IPS DF 4.7 (cell line): ENCODE measurements around the gene PPP1R3A.
"Not testable (repeated sequence)": the region's sequence is repeated elsewhere in the genome, so short reads cannot be mapped to it uniquely, and the experiment has no call there.

Experiments used
- DNase-seq: peaks from one replicate; pipeline ENCODE4 v3.0.0-alpha.2; 2013; ENCODE audit warnings: low spot score; ENCODE audit errors: extremely low read depth

Gene PPP1R3A, protein sequence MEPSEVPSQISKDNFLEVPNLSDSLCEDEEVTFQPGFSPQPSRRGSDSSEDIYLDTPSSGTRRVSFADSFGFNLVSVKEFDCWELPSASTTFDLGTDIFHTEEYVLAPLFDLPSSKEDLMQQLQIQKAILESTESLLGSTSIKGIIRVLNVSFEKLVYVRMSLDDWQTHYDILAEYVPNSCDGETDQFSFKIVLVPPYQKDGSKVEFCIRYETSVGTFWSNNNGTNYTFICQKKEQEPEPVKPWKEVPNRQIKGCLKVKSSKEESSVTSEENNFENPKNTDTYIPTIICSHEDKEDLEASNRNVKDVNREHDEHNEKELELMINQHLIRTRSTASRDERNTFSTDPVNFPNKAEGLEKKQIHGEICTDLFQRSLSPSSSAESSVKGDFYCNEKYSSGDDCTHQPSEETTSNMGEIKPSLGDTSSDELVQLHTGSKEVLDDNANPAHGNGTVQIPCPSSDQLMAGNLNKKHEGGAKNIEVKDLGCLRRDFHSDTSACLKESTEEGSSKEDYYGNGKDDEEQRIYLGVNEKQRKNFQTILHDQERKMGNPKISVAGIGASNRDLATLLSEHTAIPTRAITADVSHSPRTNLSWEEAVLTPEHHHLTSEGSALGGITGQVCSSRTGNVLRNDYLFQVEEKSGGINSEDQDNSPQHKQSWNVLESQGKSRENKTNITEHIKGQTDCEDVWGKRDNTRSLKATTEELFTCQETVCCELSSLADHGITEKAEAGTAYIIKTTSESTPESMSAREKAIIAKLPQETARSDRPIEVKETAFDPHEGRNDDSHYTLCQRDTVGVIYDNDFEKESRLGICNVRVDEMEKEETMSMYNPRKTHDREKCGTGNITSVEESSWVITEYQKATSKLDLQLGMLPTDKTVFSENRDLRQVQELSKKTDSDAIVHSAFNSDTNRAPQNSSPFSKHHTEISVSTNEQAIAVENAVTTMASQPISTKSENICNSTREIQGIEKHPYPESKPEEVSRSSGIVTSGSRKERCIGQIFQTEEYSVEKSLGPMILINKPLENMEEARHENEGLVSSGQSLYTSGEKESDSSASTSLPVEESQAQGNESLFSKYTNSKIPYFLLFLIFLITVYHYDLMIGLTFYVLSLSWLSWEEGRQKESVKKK

DNA sequence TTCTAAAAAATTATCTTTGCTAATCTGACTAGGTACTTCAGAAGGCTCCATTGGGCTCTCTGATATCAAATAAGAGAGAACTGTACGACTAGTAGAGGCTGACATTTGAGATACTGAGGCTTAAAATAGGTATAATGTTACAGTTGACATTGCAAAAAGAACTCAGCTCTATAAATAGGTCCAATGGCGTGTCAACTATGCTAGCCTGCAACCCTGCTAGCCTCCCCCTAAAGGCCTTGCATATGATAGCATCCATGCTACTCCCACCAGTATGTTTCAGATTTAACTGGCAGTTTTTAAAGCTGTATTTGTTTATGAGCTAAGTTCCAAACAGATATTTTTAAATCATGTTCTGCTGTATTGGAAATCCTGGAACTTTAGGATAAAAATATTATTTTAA is at the start of gene PPP1R3A:
Gene PPP1R3A, minus strand, starts transcription at position 64 of the 400 bp plus-strand sequence. Its CDS starts 13 bp downstream, at position 51.
- DNase-seq: no peak

DNA sequence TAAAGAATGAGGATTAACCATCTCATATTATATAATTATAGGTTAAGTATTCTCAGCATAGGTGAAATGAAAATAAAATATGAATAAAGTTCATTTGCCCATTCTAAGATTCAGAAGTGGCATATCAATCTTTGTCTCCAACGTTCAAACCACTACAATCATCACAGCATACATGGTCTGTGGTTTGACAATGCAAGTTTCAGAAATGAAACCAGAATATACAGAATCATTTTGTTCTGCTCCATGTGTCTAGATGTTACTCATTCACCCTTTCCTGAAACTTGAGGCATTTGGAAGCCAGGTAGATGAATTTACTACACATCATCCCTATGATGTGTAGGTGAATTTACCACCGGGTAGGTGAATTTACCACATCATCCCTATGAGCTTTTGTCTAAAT is 44.5 kb upstream of the PPP1R3A start:
- no peak for DNase-seq

DNA sequence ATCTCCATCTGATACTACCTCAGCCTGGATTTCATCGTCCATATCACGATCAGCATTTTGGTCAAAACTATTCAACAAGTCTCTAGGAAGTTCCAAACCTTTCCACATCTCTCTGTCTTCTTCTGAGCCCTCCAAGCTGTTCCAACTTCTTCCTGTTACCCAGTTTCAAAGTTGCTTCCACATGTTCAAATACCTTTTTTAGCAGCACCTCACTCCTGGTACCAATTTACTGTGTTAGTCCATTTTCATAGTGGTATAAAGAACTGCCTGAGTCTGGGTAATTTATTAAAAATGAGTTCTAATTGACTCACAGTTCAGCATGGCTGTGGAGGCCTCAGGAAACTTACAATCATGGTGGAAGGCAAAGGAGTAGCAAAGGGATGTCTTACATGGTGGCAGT is 41.1 kb upstream of the PPP1R3A start:
- DNase-seq: no peak

DNA sequence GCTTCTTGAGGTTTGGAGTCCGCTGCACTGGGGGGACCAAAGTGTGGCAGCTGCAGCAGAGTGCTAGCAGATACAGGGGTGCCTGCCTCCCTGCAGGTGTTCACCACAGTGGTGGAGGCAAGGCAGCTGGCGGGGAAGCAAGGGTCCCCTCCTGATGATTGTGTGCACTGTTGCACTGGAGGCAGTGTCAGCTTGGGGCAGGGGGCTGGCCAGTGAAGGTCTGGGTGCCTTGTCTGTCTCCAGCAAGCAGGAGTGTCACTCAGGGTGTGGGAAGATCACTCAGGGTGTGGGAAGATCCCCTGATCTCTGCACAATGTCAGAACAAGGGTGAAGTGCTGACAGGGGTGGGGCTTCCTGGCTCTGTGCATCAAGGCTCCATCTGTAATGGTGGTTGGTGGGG is 36.3 kb upstream of the PPP1R3A start:
- no peak for DNase-seq

DNA sequence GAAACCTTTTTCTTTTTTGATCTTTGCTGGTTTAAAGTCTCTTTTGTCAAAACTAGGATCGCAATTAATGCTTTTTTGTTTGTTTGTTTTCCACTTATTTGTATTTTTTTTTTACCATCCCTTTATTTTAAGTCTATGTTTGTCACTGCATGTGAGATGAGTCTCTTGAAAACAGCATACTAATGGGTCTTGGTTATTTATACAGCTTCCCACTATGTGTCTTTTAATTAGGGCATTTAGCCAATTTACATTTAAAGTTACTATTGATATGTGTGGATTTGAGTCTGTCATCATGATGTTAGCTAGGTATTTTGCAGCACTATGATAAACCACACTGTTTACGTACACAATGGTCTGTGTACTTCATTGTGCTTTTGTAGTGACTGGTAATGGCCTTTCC is 34.7 kb upstream of the PPP1R3A start:
- DNase-seq: no peak

DNA sequence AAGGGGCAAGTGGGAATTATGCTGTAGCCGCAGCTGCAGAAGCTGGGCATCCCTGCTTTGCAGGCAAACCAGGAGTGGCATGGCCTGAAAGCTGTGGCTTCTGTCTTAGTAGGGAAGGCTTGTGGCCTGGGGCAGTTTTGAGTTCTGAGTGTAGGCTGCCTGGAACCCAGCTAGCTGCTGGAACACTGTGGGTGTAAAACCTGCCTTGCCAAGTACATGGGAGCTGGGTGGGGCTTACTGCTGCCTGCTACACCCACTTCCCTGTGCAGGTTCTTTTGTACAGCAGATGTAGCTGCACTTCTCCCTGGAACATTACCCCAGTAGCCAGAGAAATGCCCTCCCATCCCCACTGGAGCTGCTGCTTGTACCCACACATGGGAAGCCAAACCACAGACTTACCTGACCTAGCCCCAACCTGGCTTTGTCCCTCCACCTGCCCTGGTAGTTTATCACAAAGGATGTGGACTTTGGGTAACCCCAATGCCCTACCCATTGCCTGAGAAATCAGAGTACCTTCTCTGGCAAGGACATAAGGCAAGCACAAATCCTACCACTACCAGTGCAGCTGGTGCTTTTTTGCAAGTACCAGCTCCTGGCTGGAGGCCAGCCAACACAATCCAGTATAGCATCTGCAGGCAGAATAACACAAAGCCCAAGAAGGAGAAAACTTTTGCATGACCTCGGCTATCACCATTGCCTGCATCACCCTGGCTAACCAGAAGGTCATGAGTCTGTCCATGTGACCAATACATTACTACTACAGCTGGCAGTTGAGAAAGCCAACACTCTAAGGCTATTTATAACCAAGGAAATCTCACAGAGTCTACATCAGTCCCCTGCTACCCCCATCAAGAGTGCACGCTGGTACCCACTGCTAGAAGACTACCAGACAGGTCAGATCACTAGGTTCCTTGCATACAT is 26.5 kb upstream of the PPP1R3A start:
- no peak for DNase-seq

DNA sequence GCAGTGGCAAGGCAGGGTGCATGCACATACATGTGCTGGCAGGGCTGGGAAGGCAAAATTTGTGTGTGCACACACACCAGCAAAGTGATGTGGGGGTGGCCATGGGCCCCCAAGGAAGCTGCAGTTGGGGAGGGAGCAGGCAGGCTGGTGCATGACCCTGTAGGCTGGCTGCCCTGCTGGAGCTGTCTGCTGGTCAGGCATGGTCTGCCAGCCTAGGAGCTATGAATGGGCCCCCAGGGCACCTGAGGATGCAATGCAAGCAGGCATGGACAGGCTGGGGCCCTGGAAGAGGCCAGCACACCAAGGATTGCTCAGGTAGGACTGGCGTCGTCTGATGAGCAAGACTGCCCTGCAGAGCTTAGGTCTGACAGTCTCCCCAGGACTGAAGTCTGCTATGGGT is 18.2 kb upstream of the PPP1R3A start:
- no peak for DNase-seq

DNA sequence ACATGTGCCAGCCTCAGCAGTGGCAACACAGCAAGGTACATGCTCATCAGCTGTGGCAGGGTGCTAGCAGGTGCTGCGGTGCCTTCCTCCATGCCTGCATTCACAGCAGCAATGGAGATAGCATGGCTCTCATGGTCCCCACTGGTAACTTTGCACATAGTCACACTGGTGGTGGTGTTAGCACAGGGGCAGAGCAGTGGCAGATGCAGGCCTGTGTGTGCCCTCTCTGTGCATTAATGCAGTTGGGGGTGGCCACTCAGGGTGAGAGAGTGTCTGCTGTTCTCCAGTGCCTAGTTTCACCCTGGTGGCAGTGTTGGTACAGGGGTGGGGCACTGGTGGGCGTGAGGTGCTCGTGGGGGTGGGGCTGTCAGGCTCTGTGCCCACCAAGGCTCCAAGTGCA is 17.7 kb upstream of the PPP1R3A start:
- DNase-seq: no peak

DNA sequence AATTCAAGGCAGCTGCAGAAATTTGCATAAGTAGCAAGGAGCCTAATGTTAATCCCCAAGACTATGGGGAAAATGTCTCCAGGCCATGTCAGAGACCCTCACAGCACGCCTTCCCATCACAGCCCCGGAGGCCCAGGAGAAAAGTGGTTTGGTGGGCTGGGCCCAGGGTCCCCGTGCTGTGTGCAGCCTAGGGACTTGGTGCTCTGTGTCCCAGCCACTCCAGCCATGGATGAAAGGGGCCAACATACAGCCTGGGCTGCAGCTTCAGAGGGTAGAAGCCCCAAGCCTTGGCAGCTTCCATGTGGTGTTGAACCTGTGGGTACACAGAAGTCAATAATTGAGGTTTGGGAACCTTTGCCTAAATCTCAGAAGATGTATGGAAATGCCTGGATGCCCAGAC is 10.6 kb upstream of the PPP1R3A start:
- not testable (repeated sequence) for DNase-seq

DNA sequence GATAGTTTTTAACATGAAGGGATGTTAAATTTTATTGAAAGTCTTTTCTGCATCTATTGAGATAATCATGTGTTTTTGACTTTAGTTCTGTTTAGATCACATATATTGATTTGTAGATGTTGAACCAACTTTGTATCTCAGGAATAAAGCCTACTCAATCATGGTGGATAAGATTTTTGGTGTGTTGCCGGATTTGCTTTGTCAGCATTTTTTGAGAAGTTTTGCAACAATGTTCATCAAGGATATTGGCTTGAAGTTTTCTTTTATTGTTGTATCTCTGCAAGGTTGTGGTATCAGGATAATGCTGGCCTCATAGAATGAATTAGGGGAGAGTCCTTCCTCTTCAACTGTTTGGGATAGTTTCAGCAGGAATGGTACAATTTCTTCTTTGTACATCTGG is 9.3 kb upstream of the PPP1R3A start:
- no peak for DNase-seq

DNA sequence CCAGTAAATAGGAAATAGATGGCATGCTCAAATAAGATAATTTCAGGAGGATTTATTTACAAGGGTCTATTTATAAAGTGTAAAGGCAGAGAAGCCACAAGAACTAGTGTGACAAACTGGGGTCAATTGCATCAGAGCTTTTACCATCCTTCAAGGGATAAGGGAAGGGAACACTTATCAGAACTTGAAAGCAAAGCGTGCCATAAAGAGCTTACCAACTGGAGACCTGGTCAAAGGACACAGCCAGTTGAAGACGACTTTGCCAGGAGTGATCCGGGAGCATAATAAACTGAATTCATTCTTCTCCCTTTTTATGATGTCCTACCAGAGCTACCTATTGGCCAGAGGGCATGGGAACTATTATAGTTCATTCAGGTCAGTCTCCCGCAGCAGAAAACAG is 3.2 kb upstream of the PPP1R3A start:
- no peak for DNase-seq

DNA sequence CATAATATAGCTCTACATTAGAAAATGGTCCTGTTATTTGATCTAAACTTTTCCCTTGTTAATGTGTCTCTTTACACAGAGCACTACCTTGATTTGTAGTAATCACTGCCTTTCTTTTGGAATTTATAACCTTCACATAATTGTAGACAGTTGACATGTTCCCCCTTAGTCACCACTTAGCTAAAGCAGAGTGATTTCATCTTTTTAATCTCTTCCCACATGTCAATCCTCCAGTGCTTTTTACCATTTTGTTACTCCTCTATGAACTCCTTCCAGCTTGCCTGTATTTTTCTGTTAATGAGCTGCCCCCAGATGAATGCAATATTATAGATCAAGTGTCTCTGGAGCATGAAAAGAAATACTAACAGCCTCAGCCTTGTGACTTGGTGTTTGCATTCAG is 2.6 kb upstream of the PPP1R3A start:
- DNase-seq: no peak

DNA sequence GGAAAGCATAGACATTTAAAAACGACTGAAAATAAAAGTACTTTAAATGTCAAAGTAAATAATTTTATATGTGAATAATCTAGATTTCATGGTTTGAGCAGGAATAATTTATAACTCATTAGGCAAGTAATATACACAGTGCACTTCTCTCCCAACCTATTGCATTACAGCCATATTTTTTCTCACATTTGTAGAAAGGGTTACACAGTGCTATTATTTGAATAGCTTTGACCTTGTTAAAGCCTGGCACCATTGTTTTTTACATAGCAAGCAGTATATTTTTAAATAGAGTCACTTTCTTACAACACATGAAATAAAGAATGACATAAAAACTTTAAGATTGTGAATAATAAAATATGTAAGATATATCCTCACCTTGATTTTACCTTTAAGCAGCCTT is 969 bp downstream of the PPP1R3A start:
- no peak for DNase-seq

DNA sequence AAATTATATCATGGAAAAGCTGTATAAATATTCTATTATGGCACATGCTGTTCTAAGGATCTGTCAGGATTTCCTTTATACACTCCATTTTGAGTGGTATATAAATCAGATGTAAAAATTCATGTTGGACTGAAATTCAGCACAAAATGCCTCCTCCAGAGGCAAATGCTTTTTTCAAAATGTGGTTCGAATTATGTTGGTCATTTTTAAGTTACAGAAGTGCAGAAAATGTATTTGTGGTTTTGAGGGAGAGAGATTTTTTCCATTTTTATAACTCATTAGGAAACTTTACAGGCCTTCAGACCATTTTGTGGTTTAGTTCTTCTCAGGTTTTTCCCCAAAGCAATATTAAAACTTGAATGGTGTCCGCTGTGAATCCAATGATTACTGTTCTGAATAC is 2.9 kb downstream of the PPP1R3A start:
- DNase-seq: no peak

DNA sequence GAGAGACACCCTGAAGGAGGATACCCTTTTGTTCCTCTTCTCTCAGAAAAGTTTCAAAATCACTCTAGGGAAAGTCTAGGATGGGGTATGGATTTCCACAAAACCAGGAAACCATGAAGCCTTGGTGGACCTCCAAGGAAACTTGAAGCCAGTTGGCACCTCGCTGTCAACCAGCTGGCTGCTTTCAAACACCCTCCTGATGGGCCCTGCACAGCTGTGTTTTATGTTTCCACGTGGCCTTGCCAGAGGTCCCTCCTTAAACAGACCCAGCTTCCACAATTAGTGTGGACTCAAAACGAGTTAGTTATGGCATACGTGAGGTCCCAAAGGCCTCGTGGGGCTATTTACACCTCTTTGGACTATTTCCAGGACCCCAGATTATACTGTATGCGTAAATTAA is 5.9 kb downstream of the PPP1R3A start:
- no peak for DNase-seq

DNA sequence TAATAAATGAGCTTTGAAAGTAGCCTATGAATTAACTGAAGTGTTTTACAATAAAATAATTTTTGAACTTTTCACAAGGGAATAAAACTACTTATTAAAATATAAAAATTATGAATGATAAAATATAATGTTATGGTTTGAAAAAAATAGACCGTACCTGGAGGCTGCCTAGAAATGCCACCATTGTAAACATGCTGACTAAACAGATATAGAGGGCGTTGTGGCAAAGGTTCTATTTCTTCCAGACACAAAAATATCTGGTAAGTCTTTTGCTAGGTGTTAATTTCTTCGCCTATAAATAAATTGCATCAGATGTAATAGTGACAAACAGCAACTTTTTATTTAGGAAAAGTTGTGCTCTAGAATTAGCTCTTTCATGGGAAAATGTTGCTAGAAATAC is 11.2 kb downstream of the PPP1R3A start:
- no peak for DNase-seq

DNA sequence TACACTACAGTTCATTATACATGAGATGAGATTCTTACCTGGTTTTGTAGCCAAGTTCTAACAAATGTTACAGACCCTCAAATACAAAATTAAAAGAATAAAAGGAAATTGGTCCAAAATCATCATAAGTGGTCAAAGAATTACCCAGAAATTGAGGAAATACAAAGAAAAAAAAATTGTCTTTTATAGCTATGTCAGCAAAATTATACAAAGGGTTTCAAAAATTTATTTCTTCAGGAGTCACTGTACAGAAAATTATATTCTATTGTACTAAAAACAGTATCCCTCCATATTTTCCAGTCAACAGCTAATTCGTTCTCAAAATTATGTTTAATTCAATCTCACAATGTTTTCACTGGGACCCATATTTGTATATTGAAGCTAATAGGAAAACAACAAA is 14.3 kb downstream of the PPP1R3A start:
- no peak for DNase-seq

DNA sequence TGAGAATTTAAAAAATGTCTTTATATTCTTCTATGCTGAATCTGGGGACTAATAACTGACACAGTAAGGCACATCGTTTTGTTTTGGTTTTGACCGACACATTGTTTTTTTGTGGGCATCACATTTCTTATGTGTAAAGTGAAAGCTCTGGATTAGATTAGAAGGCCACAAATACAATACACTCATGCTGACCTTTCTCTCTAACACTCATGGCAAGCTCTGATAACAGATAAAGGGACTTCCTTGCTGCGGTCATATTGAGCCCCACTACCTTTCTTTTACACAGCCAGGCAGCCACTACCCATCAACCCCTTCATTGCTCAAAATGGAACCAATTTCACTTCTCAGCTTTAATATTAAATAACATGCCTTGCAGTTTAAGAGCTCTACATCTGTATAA is 26.0 kb downstream of the PPP1R3A start:
- no peak for DNase-seq

DNA sequence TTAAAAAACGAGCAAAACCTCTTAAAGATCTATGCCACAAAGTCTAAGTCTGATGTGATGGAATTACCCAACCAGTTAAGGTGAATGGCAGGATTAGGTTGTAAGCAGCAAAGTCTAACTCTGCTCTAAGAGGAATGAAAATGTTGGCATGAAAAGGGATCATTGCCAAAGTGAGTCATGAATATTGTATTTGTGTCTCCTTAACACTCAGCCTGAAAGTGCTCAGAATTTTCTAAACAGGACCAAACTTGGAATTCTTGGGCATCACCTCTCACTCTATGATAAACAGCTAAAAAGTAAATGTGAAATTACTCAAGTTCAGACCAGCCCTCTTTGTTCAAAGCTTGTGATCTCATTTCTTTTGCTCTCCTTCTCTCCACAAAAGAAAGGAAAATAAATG is 27.0 kb downstream of the PPP1R3A start:
- no peak for DNase-seq

DNA sequence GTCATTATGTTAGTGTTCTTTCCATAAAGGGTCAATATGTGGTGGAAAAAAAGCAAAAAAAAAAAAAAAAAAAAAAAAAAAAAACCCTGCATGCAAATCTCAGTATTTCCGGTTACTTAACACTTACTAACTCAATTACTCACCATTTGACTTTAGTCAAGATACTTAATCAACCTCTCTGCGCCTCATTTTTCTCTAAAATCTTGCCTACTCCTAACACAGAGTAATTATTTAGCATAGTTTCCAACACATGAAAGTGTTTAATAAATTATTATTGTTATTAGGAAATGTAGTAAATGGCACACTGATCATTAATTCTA is 27.8 kb downstream of the PPP1R3A start:
- DNase-seq: no peak

DNA sequence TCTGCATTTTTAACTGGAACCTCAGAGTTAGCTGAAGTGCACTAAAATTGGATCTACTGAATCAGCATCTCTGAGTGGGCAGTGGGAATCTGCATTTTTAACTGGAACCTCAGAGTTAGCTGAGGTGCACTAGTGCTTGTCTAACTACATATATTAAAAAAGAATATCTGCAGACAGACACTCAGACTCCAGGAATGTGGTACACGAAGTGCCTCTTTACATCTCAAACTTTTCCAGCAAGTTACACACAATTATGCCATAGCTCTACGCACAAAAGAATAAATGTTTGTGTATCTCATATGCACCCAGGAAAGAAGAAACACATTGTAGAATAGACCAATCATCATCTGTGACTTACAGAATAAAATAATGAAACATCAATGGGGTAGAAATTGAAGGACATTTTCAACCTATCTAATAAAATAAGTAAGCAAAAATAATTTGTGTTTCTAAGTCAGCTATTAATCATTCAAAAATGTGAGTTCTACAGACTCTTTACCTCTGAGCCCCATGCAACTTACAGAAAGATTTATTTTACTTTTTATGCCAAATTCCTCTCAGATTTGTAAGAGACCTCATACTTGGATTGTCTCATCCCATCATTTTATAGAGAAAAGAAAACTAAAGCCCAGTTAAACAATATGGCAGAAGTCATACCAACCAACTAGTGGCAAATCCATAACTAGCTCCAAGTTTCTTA is 28.3 kb downstream of the PPP1R3A start:
- DNase-seq: no peak
